HepG2 (cell line): ENCODE measurements around the gene SMYD1. TPM values are rescaled to one million over a fixed set of nuclear protein-coding genes. Genes with fewer than 3 reads are reported as not detected.

Experiments used
- BORCS8-MEF2B ChIP-seq: sonication (generic); formaldehyde crosslinking; IDR thresholded peaks from 2 replicates; pipeline ENCODE4 v1.8.0; 2022; ENCODE audit warnings: mild to moderate bottlenecking, missing genetic modification reagents
- ELF3 ChIP-seq: IDR thresholded peaks from 2 replicates; pipeline ENCODE4 v1.6.1; 2016; ENCODE audit warnings: missing genetic modification reagents, missing compliant biosample characterization
- ETV6 ChIP-seq: sonication (generic); formaldehyde crosslinking; conservative IDR thresholded peaks from 2 replicates; pipeline ENCODE4 v1.4.0; 2020; ENCODE audit warnings: missing genetic modification reagents
- GMEB1 ChIP-seq: sonication (generic); formaldehyde crosslinking; IDR thresholded peaks from 2 replicates; pipeline ENCODE4 v1.5.1; 2020; ENCODE audit warnings: missing genetic modification reagents, mild to moderate bottlenecking, borderline replicate concordance
- HNRNPH1 ChIP-seq: fragments of 200-400 bp; formaldehyde crosslinking; optimal IDR thresholded peaks from 2 replicates; pipeline ENCODE3; 2017; ENCODE audit warnings: mild to moderate bottlenecking, low read depth, low read length
- IRF9 ChIP-seq: sonication (generic); formaldehyde crosslinking; IDR thresholded peaks from 2 replicates; pipeline ENCODE4 v1.8.0; 2022; ENCODE audit warnings: missing genetic modification reagents, mild to moderate bottlenecking, borderline replicate concordance
- KMT2A ChIP-seq: sonication (generic); formaldehyde crosslinking; IDR thresholded peaks from 2 replicates; pipeline ENCODE4 v1.4.0; 2020; ENCODE audit warnings: missing genetic modification reagents
- KMT2B ChIP-seq: IDR thresholded peaks from 2 replicates; pipeline ENCODE4 v1.6.1; 2016; ENCODE audit warnings: missing genetic modification reagents, missing compliant biosample characterization
- MAF1 ChIP-seq: sonication (generic); formaldehyde crosslinking; IDR thresholded peaks from 2 replicates; pipeline ENCODE4 v1.5.0; 2020; ENCODE audit warnings: missing genetic modification reagents, borderline replicate concordance
- MAFG ChIP-seq: sonication (generic); formaldehyde crosslinking; IDR thresholded peaks from 2 replicates; pipeline ENCODE4 v1.5.1; 2020; ENCODE audit warnings: mild to moderate bottlenecking, missing genetic modification reagents
- MEF2D ChIP-seq: sonication (generic); formaldehyde crosslinking; IDR thresholded peaks from 2 replicates; pipeline ENCODE4 v1.5.1; 2020; ENCODE audit warnings: mild to moderate bottlenecking, missing genetic modification reagents
- ONECUT2 ChIP-seq: sonication (generic); formaldehyde crosslinking; IDR thresholded peaks from 2 replicates; pipeline ENCODE4 v1.4.0; 2020; ENCODE audit warnings: missing genetic modification reagents
- POLR2A ChIP-seq, 2 experiments: IDR thresholded peaks; 2 replicates each; pipeline ENCODE4 v1.6.1; 2011; ENCODE audit warnings: low read depth in 2 of 2, low read length in 2 of 2, mild to moderate bottlenecking in 1 of 2, moderate library complexity in 1 of 2; ENCODE audit not compliant: insufficient read depth in 1 of 2
- RARA ChIP-seq: IDR thresholded peaks from 2 replicates; pipeline ENCODE4 v1.6.1; 2016; ENCODE audit warnings: missing genetic modification reagents, missing compliant biosample characterization
- RXRA ChIP-seq: sonication (generic); formaldehyde crosslinking; IDR thresholded peaks from 2 replicates; pipeline ENCODE4 v1.5.1; 2020; ENCODE audit warnings: missing genetic modification reagents
- ZFP62 ChIP-seq: sonication (generic); formaldehyde crosslinking; IDR thresholded peaks from 2 replicates; pipeline ENCODE4 v1.4.0; 2020; ENCODE audit warnings: missing genetic modification reagents
- ZNF367 ChIP-seq: sonication (generic); formaldehyde crosslinking; IDR thresholded peaks from 2 replicates; pipeline ENCODE4 v1.4.0; 2020; ENCODE audit warnings: missing genetic modification reagents, borderline replicate concordance
- ZNF607 ChIP-seq: sonication (generic); formaldehyde crosslinking; IDR thresholded peaks from 2 replicates; pipeline ENCODE4 v1.5.1; 2020; ENCODE audit warnings: missing genetic modification reagents, mild to moderate bottlenecking, borderline replicate concordance
- ZNF639 ChIP-seq: conservative IDR thresholded peaks from 2 replicates; pipeline ENCODE4 v1.6.1; 2018; ENCODE audit warnings: missing genetic modification reagents
- ZNF660 ChIP-seq: sonication (generic); formaldehyde crosslinking; IDR thresholded peaks from 2 replicates; pipeline ENCODE4 v1.5.1; 2020; ENCODE audit warnings: mild to moderate bottlenecking, low read depth, missing genetic modification reagents, borderline replicate concordance
- ZUFSP ChIP-seq: sonication (generic); formaldehyde crosslinking; IDR thresholded peaks from 2 replicates; pipeline ENCODE4 v1.9.0; 2021; ENCODE audit warnings: missing genetic modification reagents, mild to moderate bottlenecking, borderline replicate concordance
- polyA plus RNA-seq, 8 experiments: library from polyadenylated mRNA; depleted of rRNA in 3 of 8; stranded (reverse) in 7 of 8; unstranded in 1 of 8; fragments of >200 nt; fragmentation: Illumina TruSeq in 4 of 8; extraction: Trizol in 4 of 8; gene quantifications; 2 replicates each; pipeline versions ENCODE4 v1.2.1 to v1.2.3, GENCODE V29; 2011 to 2016; ENCODE audit warnings: low read depth in 4 of 8, missing spikeins in 1 of 8, mixed read lengths in 1 of 8; ENCODE audit not compliant: insufficient read depth in 1 of 8
- total RNA-seq, 5 experiments: library from RNA; depleted of rRNA; stranded (reverse); fragments of >200 nt; fragmentation: Illumina TruSeq; extraction: Trizol; gene quantifications; 2 replicates each; pipeline ENCODE4 v1.2.3, GENCODE V29; 2016; ENCODE audit warnings: low read depth in 1 of 5

The SMYD1 gene
- total and polyA plus RNA-seq, 2 of the 13 experiments (the other 11 are each of a cell fraction or from before 2014, with no cell fraction given): not detected

- TF ChIP-seq MAF1 (CRISPR knock-in tag): no peak
- peak; percentile 77 for TF ChIP-seq HNRNPH1
- 0 out of 2 replicates have a peak, but pooled peaks have one; percentile 56 for TF ChIP-seq MEF2D (CRISPR knock-in tag)
- TF ChIP-seq ZNF639 (CRISPR knock-in tag): no peak
- TF ChIP-seq RARA (CRISPR knock-in tag): no peak
- no peak for TF ChIP-seq GMEB1 (CRISPR knock-in tag)
- TF ChIP-seq KMT2B (CRISPR knock-in tag): no peak
- TF ChIP-seq ONECUT2 (CRISPR knock-in tag): no peak
- no peak for TF ChIP-seq ETV6 (CRISPR knock-in tag)
- no peak for TF ChIP-seq ZNF660 (CRISPR knock-in tag)
- TF ChIP-seq BORCS8-MEF2B: peak; percentile 39; the same call in 1 of the 2 replicates
- no peak for TF ChIP-seq KMT2A
- TF ChIP-seq IRF9: no peak
- TF ChIP-seq ZNF367 (CRISPR knock-in tag): no peak
- TF ChIP-seq ZNF607 (CRISPR knock-in tag): 0 out of 2 replicates have a peak, but pooled peaks have one; percentile 31
- TF ChIP-seq POLR2A (IDR thresholded peaks at IDR 0.05; ENCODE audit: insufficient read depth in 1 of 2, low read depth in 2 of 2, low read length in 2 of 2): peak in 1 of 2 experiments; percentile 24; a peak in 2 of 4 replicates
- no peak for TF ChIP-seq MAFG (CRISPR knock-in tag)
- no peak for TF ChIP-seq ELF3 (CRISPR knock-in tag)
- TF ChIP-seq ZFP62 (CRISPR knock-in tag): no peak
- TF ChIP-seq RXRA: no peak
- no peak for TF ChIP-seq ZUFSP
Measured at GRCh38 chr2:88123975-88124917, 56.6 kb downstream of the SMYD1 start (continued).
